Tibial artery (tissue), 4 donors: ENCODE results near the gene NCKAP5.

Experiments
- DNase-seq, 2 donors: peaks; one replicate each; pipeline ENCODE4 v3.0.0-alpha.2; 2019
- H3K27ac ChIP-seq, 2 donors: fragments of 200-600 bp; sonication (generic) in 1 of 2; 1 replicate in 1 of 2; 2 replicates in 1 of 2; pipeline ENCODE4 v1.5.1; 2018 to 2019; ENCODE audit warnings: mild to moderate bottlenecking in 1 of 2
- H3K27me3 ChIP-seq, 2 donors: fragments of 200-600 bp; sonication (generic) in 1 of 2; one replicate each; pipeline versions ENCODE4 v1.5.1 to v1.6.0; 2016 to 2019
- H3K36me3 ChIP-seq, 3 donors: fragments of 200-600 bp; sonication (generic) in 2 of 3; one replicate each; pipeline ENCODE4 v1.5.1; 2016 to 2019; ENCODE audit warnings: mild to moderate bottlenecking in 2 of 3
- H3K4me1 ChIP-seq, 4 donors: fragments of 200-600 bp; sonication (generic) in 2 of 4; 1 replicate in 3 of 4; 2 replicates in 1 of 4; pipeline ENCODE4 v1.5.1; 2016 to 2019
- H3K4me3 ChIP-seq, 2 donors: fragments of 200-600 bp; sonication (generic) in 1 of 2; 1 replicate in 1 of 2; 2 replicates in 1 of 2; pipeline ENCODE4 v1.5.1; 2018 to 2019; ENCODE audit warnings: mild to moderate bottlenecking in 2 of 2
- H3K9me3 ChIP-seq, 3 donors: fragments of 200-600 bp; sonication (generic) in 1 of 3; one replicate each; pipeline ENCODE4 v1.5.1; 2016 to 2019
- intact Hi-C: fragments of 100-400 bp; cut with DNase I; formaldehyde crosslinking; loops from one replicate; pipeline ENCODE4 v1.15.0; 2023; ENCODE audit warnings: low total_unique reads
- TF ChIP-seq, protein P1 (sequence below), 2 experiments: fragments of 200-600 bp in 1 of 2; fragments of 450-650 bp in 1 of 2; IDR thresholded peaks; one replicate each; pipeline ENCODE4 v1.5.1; 2017 to 2019; ENCODE audit warnings: antibody characterized with exemption in 2 of 2, mild to moderate bottlenecking in 1 of 2, moderate library complexity in 1 of 2

Gene NCKAP5

DNA sequence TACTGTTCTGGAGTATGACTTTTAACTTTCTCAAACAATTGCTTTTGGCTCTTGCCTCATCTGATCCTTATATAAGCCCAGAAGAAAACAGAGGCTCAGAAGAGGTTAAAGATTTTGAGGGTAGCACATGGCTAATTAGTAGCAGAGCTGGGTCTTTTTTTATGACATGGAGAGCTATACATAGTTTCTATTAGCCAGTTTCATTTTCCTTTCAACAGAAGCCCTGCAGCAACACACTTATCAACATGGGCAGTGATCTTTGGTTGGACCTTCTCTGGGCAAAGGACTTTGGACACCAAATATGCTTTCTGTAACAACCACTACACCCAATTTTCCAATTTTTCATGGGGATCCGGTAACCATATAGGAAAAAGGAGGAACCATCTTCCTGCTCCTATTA lies 64.9 kb downstream of the NCKAP5 start:
- no peak for DNase-seq
- peaks cover 0 to 19% (median 8%) of the 10 kb centered on the region in 4 donors for H3K4me1 ChIP-seq
- no peaks in the 10 kb centered on the region for H3K27me3 ChIP-seq
- no peaks in the 10 kb centered on the region for H3K36me3 ChIP-seq
- intact Hi-C loops, result no loop called here
- no peaks in the 10 kb centered on the region for H3K9me3 ChIP-seq
- no peak overlapping the region for H3K27ac ChIP-seq
- no peak overlapping the region for H3K4me3 ChIP-seq
- TF ChIP-seq, protein P1, sequence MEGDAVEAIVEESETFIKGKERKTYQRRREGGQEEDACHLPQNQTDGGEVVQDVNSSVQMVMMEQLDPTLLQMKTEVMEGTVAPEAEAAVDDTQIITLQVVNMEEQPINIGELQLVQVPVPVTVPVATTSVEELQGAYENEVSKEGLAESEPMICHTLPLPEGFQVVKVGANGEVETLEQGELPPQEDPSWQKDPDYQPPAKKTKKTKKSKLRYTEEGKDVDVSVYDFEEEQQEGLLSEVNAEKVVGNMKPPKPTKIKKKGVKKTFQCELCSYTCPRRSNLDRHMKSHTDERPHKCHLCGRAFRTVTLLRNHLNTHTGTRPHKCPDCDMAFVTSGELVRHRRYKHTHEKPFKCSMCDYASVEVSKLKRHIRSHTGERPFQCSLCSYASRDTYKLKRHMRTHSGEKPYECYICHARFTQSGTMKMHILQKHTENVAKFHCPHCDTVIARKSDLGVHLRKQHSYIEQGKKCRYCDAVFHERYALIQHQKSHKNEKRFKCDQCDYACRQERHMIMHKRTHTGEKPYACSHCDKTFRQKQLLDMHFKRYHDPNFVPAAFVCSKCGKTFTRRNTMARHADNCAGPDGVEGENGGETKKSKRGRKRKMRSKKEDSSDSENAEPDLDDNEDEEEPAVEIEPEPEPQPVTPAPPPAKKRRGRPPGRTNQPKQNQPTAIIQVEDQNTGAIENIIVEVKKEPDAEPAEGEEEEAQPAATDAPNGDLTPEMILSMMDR (IDR thresholded peaks at IDR 0.05), result no peak

DNA sequence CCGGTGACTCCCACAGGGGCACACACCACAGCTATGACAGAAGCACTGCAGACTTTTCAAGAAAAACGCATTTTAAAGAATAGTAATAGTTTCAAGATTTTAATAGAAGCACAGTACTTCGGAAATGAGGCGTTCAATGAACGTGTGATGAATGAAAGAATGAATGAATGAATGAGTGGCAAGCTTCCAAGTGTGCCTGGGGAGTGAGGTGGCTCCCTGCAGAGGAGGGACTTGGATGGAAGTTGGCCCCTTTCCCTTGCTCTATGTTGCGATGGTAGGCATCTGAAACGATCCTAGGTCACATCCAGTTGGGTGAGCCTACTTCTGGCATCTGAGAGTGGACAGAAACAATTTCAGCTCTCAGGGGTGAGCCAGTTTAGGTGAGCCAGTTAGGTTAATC lies 65.6 kb downstream of the NCKAP5 start:
- no peaks in the 10 kb centered on the region for H3K9me3 ChIP-seq
- no peaks in the 10 kb centered on the region for H3K36me3 ChIP-seq
- no peak overlapping the region for H3K4me3 ChIP-seq
- TF ChIP-seq, protein P1 (IDR thresholded peaks at IDR 0.05), result no peak
- no peaks in the 10 kb centered on the region for H3K27me3 ChIP-seq
- H3K4me1 ChIP-seq, result peaks cover 0 to 19% (median 8%) of the 10 kb centered on the region in 4 donors
- DNase-seq, result no peak
- no peak overlapping the region for H3K27ac ChIP-seq
- intact Hi-C loops, result no loop called here

DNA sequence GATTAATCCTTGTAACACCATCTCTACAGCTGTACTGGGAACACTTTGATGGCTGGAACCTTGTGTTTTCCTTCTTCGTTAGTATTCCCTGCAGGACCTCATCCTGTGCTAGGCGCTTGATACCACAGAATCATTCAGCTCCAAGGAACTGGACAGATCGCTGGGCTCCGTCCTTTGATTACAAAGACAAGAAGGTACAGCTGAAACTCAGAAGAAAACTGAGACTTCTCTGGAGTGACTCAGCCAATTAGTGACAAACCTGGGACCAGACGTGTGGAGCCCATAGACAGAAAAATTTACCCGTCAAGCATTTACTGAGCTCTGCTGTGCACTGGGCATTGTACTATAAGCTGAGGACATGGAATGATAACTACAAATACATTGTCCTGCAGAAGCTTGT lies 67.3 kb downstream of the NCKAP5 start:
- Histone ChIP-seq H3K27ac (no peak overlapping the region), H3K27me3 (no peaks in the 10 kb centered on the region), H3K4me1 (peaks cover 0 to 19% (median 8%) of the 10 kb centered on the region in 4 donors), H3K4me3 (no peak overlapping the region), H3K9me3 (no peaks in the 10 kb centered on the region), H3K36me3 (no peaks in the 10 kb centered on the region)
- TF ChIP-seq, protein P1 (IDR thresholded peaks at IDR 0.05), result no peak
- no peak for DNase-seq
- intact Hi-C loops, result no loop called here

DNA sequence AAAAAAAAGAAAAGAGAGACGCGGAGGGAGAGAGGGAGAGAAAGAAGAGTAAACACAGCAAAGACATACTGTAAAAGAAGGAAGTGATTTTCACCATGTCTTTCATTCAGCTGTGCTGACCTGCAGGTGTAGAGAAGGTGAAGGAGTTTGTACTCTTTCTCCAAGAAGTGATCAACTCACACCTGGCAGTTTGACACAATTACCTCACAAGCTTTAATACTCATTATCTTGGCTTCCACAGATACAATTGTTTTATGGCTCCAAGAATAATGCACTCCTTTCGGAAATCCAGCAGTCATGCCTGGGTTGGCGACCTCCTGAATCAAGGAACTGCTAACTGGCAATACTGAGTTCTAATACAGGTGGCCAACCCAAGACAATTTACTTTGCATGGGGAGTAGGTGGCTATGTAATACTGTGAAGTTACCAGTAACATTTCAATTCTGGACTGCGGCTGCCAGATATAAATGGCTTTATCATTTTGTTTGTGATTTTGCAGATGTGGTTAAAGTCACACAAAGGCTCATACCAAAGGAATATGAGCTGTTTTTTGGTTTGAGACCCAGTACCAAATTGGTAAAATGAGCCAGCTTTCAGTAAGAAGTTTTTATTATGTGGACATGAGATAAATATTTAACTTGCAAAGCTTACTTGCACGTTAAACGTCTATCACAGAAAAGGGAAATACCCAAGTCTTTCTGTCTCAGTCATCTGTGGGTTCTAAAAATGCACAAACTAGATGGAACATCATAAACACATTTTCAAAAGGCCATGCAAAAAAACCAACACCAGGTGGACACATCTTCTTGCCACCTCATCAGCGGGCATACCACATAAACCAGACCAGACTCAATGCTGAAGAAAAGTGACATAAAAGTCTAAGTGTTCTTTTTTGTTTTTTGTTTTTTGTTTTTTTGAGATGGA lies 69.3 kb downstream of the NCKAP5 start:
- H3K4me1 ChIP-seq, result peaks cover 0 to 2% (median 0%) of the 10 kb centered on the region in 4 donors
- H3K27me3 ChIP-seq, result no peaks in the 10 kb centered on the region
- H3K4me3 ChIP-seq, result no peak overlapping the region
- TF ChIP-seq, protein P1 (IDR thresholded peaks at IDR 0.05), result no peak
- no peak overlapping the region for H3K27ac ChIP-seq
- no peaks in the 10 kb centered on the region for H3K9me3 ChIP-seq
- intact Hi-C loops, result no loop called here
- H3K36me3 ChIP-seq, result no peaks in the 10 kb centered on the region
- no peak for DNase-seq

DNA sequence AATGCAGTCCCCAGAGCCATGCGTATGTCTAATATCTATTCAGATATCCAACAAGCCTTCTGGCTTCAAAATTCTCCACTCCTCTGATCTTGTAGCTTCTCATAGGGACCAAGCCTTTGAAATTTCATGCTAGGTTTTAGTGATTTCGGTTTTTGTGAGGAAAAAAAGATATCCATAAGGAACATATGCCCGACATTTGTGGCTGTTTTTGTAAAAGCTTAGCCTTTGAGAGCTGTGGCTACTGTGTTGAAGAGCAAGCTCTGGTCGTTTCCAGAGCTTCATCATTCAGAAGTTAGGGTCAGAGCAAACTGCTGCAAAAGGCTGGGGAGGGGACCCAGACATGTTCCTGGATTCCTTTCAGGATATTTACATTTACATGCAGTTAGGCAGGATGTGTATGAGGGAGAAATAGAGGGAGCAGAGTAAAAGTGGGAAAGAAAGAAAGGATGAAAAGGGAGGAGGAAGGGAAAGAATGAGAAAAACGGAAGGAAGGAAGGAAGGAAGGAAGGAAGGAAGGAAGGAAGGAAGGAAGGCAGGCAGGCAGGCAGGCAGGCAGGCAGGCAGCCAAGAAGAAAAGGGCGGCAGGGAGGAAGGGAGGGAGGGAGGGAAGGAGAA lies 70.2 kb downstream of the NCKAP5 start:
- no peak overlapping the region for H3K27ac ChIP-seq
- H3K27me3 ChIP-seq, result no peaks in the 10 kb centered on the region
- H3K9me3 ChIP-seq, result no peaks in the 10 kb centered on the region
- no peaks in the 10 kb centered on the region for H3K36me3 ChIP-seq
- intact Hi-C loops, result no loop called here
- no peak overlapping the region for H3K4me3 ChIP-seq
- no peaks in the 10 kb centered on the region for H3K4me1 ChIP-seq
- DNase-seq, result no peak
- TF ChIP-seq, protein P1 (IDR thresholded peaks at IDR 0.05), result no peak
